ENCODE data around the gene PML. TPM values are rescaled to one million over a fixed set of nuclear protein-coding genes. Genes with fewer than 3 reads are reported as not detected.
A peak's percentile ranks its signal among the peaks of the same experiment; 100 is the strongest.
"Not testable (repeated sequence)": the region's sequence is repeated elsewhere in the genome, so short reads cannot be mapped to it uniquely, and the experiment has no call there.

Gene PML
- total RNA-seq, 3 donors from 2014 or later: 27.6 to 52.2 (median 35.6) TPM

- no peak for DNase-seq
- Histone ChIP-seq H3K4me1 (ENCODE audit: low read depth) (no peaks in the 10 kb centered on the region), H3K9me3 (no peaks in the 10 kb centered on the region), H3K4me3 (no peak overlapping the region), H3K36me3 (ENCODE audit: low read depth) (no peaks in the 10 kb centered on the region)
- no peak for TF ChIP-seq CTCF (IDR thresholded peaks at IDR 0.05)
- intact Hi-C loops (cut with DNase I, micrococcal nuclease): loop anchor here in 1 of 2 donors (10.0 kb wide), 1 partner anchor 355 kb away; no protein-coding TSS in a partner anchor
- no peak for ATAC-seq
Measured at GRCh38 chr15:73959801-73960200, 34.7 kb upstream of the PML start.

GRCh38 chr15:73960472-73961070 is 33.9 kb upstream of the PML start:
- intact Hi-C loops (cut with DNase I, micrococcal nuclease): loop anchor here in 1 of 2 donors (10.0 kb wide), 1 partner anchor 354 kb away; no protein-coding TSS in a partner anchor
- not testable (repeated sequence) for H3K4me1 ChIP-seq (ENCODE audit: low read depth); DNase-seq; H3K4me3 ChIP-seq; H3K36me3 ChIP-seq (ENCODE audit: low read depth); ATAC-seq; H3K9me3 ChIP-seq

GRCh38 chr15:73962433-73962832 is 32.1 kb upstream of the PML start:
- Histone ChIP-seq H3K9me3 (no peaks in the 10 kb centered on the region), H3K4me1 (ENCODE audit: low read depth) (peaks cover 4% of the 10 kb centered on the region), H3K4me3 (no peak overlapping the region), H3K36me3 (ENCODE audit: low read depth) (no peaks in the 10 kb centered on the region)
- no peak for TF ChIP-seq CTCF (IDR thresholded peaks at IDR 0.05)
- ATAC-seq (no peak), DNase-seq (no peak)
- intact Hi-C loops (cut with DNase I, micrococcal nuclease): loop anchor here in 1 of 2 donors (10.0 kb wide), 1 partner anchor 352 kb away; no protein-coding TSS in a partner anchor

GRCh38 chr15:73964736-73965093 is 29.8 kb upstream of the PML start:
- intact Hi-C loops (cut with DNase I, micrococcal nuclease): loop anchor here in 1 of 2 donors (10.0 kb wide), 1 partner anchor 350 kb away; no protein-coding TSS in a partner anchor
- no peaks in the 10 kb centered on the region for H3K9me3 ChIP-seq
- no peak overlapping the region for H3K4me3 ChIP-seq
- H3K4me1 ChIP-seq (ENCODE audit: low read depth): peaks cover 4% of the 10 kb centered on the region
- DNase-seq (peak; percentile 80 to 94 (median 87)), ATAC-seq (peak; percentile 93)
- H3K36me3 ChIP-seq (ENCODE audit: low read depth): no peaks in the 10 kb centered on the region
- TF ChIP-seq CTCF (IDR thresholded peaks at IDR 0.05): peak; percentile 89

- DNase-seq: no peak
- H3K4me1 ChIP-seq (ENCODE audit: low read depth): peaks cover 4% of the 10 kb centered on the region
- H3K36me3 ChIP-seq (ENCODE audit: low read depth): no peaks in the 10 kb centered on the region
- intact Hi-C loops (cut with DNase I, micrococcal nuclease): loop anchor here in 1 of 2 donors (10.0 kb wide), 1 partner anchor 350 kb away; no protein-coding TSS in a partner anchor
- TF ChIP-seq CTCF (IDR thresholded peaks at IDR 0.05): no peak
- ATAC-seq: peak; percentile 42
- no peak overlapping the region for H3K4me3 ChIP-seq
- H3K9me3 ChIP-seq: no peaks in the 10 kb centered on the region
Measured at GRCh38 chr15:73965094-73965757, 29.3 kb upstream of the PML start.

GRCh38 chr15:73965758-73966113 is 28.8 kb upstream of the PML start:
- no peak overlapping the region for H3K4me3 ChIP-seq
- no peak for DNase-seq
- peak; percentile 56 for ATAC-seq
- no peaks in the 10 kb centered on the region for H3K9me3 ChIP-seq
- no peaks in the 10 kb centered on the region for H3K36me3 ChIP-seq (ENCODE audit: low read depth)
- TF ChIP-seq CTCF (IDR thresholded peaks at IDR 0.05): no peak
- intact Hi-C loops (cut with DNase I, micrococcal nuclease): loop anchor here in 1 of 2 donors (10.0 kb wide), 1 partner anchor 349 kb away; no protein-coding TSS in a partner anchor
- H3K4me1 ChIP-seq (ENCODE audit: low read depth): peaks cover 4% of the 10 kb centered on the region

All from mucosa of descending colon (tissue), 3 donors.